Keratinocyte (primary cell): Measurements from ENCODE around the gene PTPRN2.

Source experiments
- CTCF ChIP-seq, 3 experiments: IDR thresholded peaks in 1 of 3; conservative IDR thresholded peaks in 1 of 3; optimal IDR thresholded peaks in 1 of 3; 2 replicates in 2 of 3; 3 replicates in 1 of 3; pipeline versions ENCODE3 to v1.5.1; 2011; ENCODE audit warnings: low read length in 3 of 3, mild to moderate bottlenecking in 3 of 3, moderate library complexity in 2 of 3, control low read depth in 1 of 3, inconsistent platforms in 1 of 3; ENCODE audit not compliant: insufficient read depth in 2 of 3; ENCODE audit errors: extremely low read depth in 1 of 3
- EZH2 ChIP-seq: IDR thresholded peaks from one replicate; pipeline ENCODE4 v1.6.1; 2012; ENCODE audit warnings: inconsistent platforms, mild to moderate bottlenecking, low read length, moderate library complexity

- TF ChIP-seq CTCF (optimal IDR thresholded peaks at IDR 0.05 in 1 of 3, IDR thresholded peaks at IDR 0.05 in 1 of 3, conservative IDR thresholded peaks at IDR 0.05 in 1 of 3; ENCODE audit: extremely low read depth in 1 of 3, insufficient read depth in 2 of 3, low read length in 3 of 3) = no peak
- no peak for TF ChIP-seq EZH2
Observed at GRCh38 chr7:158127241-158127640, 460.4 kb downstream of the PTPRN2 start.
